Measurements from ENCODE around the gene ARHGEF4.

- TF ChIP-seq CTCF (IDR thresholded peaks at IDR 0.05; ENCODE audit: insufficient read depth, low read depth, low read length), result no peak
- no peak for TF ChIP-seq EZH2 (IDR thresholded peaks at IDR 0.05; ENCODE audit: insufficient read depth, low read length)
Measured at GRCh38 chr2:130864830-130865800, 28.4 kb downstream of the ARHGEF4 start.

Data from astrocyte (in vitro differentiated cells and primary cell).